HepG2 (cell line): Measurements from ENCODE around the gene TTPAL. TPM values are rescaled to one million over a fixed set of nuclear protein-coding genes. Genes with fewer than 3 reads are reported as not detected.

ENCODE experiments used
- ATM ChIP-seq: fragments of 450-650 bp; IDR thresholded peaks from 2 replicates; pipeline ENCODE4 v1.7.1; 2017; ENCODE audit warnings: mild to moderate bottlenecking, borderline replicate concordance
- IRX3 ChIP-seq: sonication (generic); formaldehyde crosslinking; IDR thresholded peaks from 2 replicates; pipeline ENCODE4 v1.8.1; 2023; ENCODE audit warnings: mild to moderate bottlenecking, low read depth, missing genetic modification reagents, borderline replicate concordance
- JARID2 ChIP-seq: sonication (generic); formaldehyde crosslinking; IDR thresholded peaks from 2 replicates; pipeline ENCODE4 v1.8.1; 2023; ENCODE audit warnings: missing genetic modification reagents, inconsistent platforms; ENCODE audit not compliant: insufficient replicate concordance
- PTBP1 ChIP-seq: fragments of 200-400 bp; formaldehyde crosslinking; IDR thresholded peaks from 2 replicates; pipeline ENCODE4 v1.6.1; 2018; ENCODE audit warnings: low read length, low read depth; ENCODE audit not compliant: poor library complexity, severe bottlenecking
- SETDB1 ChIP-seq: sonication (generic); formaldehyde crosslinking; IDR thresholded peaks from 2 replicates; pipeline ENCODE4 v1.5.1; 2020; ENCODE audit warnings: missing genetic modification reagents, mild to moderate bottlenecking, borderline replicate concordance
- ZFP82 ChIP-seq: sonication (generic); formaldehyde crosslinking; IDR thresholded peaks from 2 replicates; pipeline ENCODE4 v1.5.1; 2020; ENCODE audit warnings: mild to moderate bottlenecking, missing genetic modification reagents, borderline replicate concordance
- ZNF180 ChIP-seq: sonication (generic); formaldehyde crosslinking; IDR thresholded peaks from 2 replicates; pipeline ENCODE4 v1.4.0; 2020; ENCODE audit warnings: low read depth, missing genetic modification reagents, borderline replicate concordance
- ZNF234 ChIP-seq: sonication (generic); formaldehyde crosslinking; conservative IDR thresholded peaks from 2 replicates; pipeline ENCODE4 v1.5.1; 2020; ENCODE audit warnings: mild to moderate bottlenecking, missing genetic modification reagents
- ZNF501 ChIP-seq: sonication (generic); formaldehyde crosslinking; IDR thresholded peaks from 2 replicates; pipeline ENCODE4 v1.5.1; 2020; ENCODE audit warnings: mild to moderate bottlenecking, moderate library complexity, missing genetic modification reagents
- ZNF570 ChIP-seq: sonication (generic); formaldehyde crosslinking; IDR thresholded peaks from 2 replicates; pipeline ENCODE4 v1.4.0; 2020; ENCODE audit warnings: mild to moderate bottlenecking, missing genetic modification reagents, borderline replicate concordance
- ZNF605 ChIP-seq: sonication (generic); formaldehyde crosslinking; IDR thresholded peaks from 2 replicates; pipeline ENCODE4 v1.8.0; 2022; ENCODE audit warnings: mild to moderate bottlenecking, missing genetic modification reagents
- ZNF83 ChIP-seq: sonication (generic); formaldehyde crosslinking; IDR thresholded peaks from 2 replicates; pipeline ENCODE4 v1.4.0; 2020; ENCODE audit warnings: missing genetic modification reagents, mild to moderate bottlenecking, borderline replicate concordance
- polyA plus RNA-seq, 8 experiments: library from polyadenylated mRNA; depleted of rRNA in 3 of 8; stranded (reverse) in 7 of 8; unstranded in 1 of 8; fragments of >200 nt; fragmentation: Illumina TruSeq in 4 of 8; extraction: Trizol in 4 of 8; gene quantifications; 2 replicates each; pipeline versions ENCODE4 v1.2.1 to v1.2.3, GENCODE V29; 2011 to 2016; ENCODE audit warnings: low read depth in 4 of 8, missing spikeins in 1 of 8, mixed read lengths in 1 of 8; ENCODE audit not compliant: insufficient read depth in 1 of 8
- total RNA-seq, 5 experiments: library from RNA; depleted of rRNA; stranded (reverse); fragments of >200 nt; fragmentation: Illumina TruSeq; extraction: Trizol; gene quantifications; 2 replicates each; pipeline ENCODE4 v1.2.3, GENCODE V29; 2016; ENCODE audit warnings: low read depth in 1 of 5
- TF ChIP-seq, protein P1 (sequence below): sonication (generic); formaldehyde crosslinking; IDR thresholded peaks from 2 replicates; pipeline ENCODE4 v1.9.0; 2021; ENCODE audit warnings: missing genetic modification reagents, borderline replicate concordance
- TF ChIP-seq, protein P2 (sequence below): sonication (generic); formaldehyde crosslinking; IDR thresholded peaks from 2 replicates; pipeline ENCODE4 v1.4.0; 2020; ENCODE audit warnings: missing genetic modification reagents, mild to moderate bottlenecking, borderline replicate concordance
- TF ChIP-seq, protein P3 (sequence below): sonication (generic); formaldehyde crosslinking; IDR thresholded peaks from 2 replicates; pipeline ENCODE4 v1.4.0; 2020; ENCODE audit warnings: missing genetic modification reagents, borderline replicate concordance
- TF ChIP-seq, protein P4 (sequence below): sonication (generic); formaldehyde crosslinking; IDR thresholded peaks from 2 replicates; pipeline ENCODE4 v1.4.0; 2020; ENCODE audit warnings: missing genetic modification reagents
- TF ChIP-seq, protein P5 (sequence below): sonication (generic); formaldehyde crosslinking; IDR thresholded peaks from 2 replicates; pipeline ENCODE4 v1.8.1; 2023; ENCODE audit warnings: missing genetic modification reagents, mild to moderate bottlenecking, borderline replicate concordance

TTPAL gene
- total and polyA plus RNA-seq, 2 of the 13 experiments (the other 11 are each of a cell fraction or from before 2014, with no cell fraction given): 4.3 to 18.8 TPM

DNA sequence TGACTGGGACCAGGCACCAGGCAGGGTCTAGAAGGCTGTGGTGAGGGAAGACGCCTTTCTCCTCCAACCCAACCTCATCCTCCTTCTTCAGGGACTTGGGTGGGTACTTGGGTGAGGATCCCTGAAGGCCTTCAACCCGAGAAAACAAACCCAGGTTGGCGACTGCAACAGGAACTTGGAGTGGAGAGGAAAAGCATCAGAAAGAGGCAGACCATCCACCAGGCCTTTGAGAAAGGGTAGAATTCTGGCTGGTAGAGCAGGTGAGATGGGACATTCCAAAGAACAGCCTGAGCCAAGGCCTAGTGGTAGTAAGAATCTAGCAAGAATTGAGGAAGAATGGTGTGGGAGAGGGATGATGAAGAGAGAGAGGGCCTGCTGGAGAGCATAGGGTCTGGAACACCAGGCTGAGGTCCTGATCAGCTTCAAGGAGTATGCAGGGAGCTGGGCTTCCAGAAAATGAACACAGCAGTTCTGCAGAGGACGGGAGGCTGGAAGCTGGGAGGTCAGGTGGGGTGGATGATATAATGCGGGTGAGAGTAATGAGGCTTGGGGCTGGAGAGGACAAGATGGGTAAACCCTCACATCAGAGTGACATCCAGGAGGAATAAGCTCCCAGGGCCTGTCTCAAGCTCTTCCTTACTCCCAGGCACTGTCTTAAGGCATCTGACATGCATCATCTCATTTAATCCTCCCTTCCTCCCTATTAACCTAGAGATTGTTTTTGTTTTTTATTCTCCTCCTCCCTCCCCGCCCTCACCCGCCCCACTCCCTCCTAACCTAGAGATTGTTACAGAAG is 45.2 kb upstream of the TTPAL start (continued):
- TF ChIP-seq, protein P1, sequence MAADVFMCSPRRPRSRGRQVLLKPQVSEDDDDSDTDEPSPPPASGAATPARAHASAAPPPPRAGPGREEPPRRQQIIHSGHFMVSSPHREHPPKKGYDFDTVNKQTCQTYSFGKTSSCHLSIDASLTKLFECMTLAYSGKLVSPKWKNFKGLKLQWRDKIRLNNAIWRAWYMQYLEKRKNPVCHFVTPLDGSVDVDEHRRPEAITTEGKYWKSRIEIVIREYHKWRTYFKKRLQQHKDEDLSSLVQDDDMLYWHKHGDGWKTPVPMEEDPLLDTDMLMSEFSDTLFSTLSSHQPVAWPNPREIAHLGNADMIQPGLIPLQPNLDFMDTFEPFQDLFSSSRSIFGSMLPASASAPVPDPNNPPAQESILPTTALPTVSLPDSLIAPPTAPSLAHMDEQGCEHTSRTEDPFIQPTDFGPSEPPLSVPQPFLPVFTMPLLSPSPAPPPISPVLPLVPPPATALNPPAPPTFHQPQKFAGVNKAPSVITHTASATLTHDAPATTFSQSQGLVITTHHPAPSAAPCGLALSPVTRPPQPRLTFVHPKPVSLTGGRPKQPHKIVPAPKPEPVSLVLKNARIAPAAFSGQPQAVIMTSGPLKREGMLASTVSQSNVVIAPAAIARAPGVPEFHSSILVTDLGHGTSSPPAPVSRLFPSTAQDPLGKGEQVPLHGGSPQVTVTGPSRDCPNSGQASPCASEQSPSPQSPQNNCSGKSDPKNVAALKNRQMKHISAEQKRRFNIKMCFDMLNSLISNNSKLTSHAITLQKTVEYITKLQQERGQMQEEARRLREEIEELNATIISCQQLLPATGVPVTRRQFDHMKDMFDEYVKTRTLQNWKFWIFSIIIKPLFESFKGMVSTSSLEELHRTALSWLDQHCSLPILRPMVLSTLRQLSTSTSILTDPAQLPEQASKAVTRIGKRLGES: no peak
- TF ChIP-seq ATM: no peak
- no peak for TF ChIP-seq ZNF180
- TF ChIP-seq ZNF605 (CRISPR knock-in tag): 0 out of 2 replicates have a peak, but pooled peaks have one; percentile 4
- TF ChIP-seq JARID2: no peak
- TF ChIP-seq SETDB1: no peak
- TF ChIP-seq ZFP82 (CRISPR knock-in tag): no peak
- TF ChIP-seq ZNF501 (CRISPR knock-in tag): no peak; the same call in 1 of the 2 replicates
- TF ChIP-seq ZNF570 (CRISPR knock-in tag): no peak
- TF ChIP-seq, protein P2, sequence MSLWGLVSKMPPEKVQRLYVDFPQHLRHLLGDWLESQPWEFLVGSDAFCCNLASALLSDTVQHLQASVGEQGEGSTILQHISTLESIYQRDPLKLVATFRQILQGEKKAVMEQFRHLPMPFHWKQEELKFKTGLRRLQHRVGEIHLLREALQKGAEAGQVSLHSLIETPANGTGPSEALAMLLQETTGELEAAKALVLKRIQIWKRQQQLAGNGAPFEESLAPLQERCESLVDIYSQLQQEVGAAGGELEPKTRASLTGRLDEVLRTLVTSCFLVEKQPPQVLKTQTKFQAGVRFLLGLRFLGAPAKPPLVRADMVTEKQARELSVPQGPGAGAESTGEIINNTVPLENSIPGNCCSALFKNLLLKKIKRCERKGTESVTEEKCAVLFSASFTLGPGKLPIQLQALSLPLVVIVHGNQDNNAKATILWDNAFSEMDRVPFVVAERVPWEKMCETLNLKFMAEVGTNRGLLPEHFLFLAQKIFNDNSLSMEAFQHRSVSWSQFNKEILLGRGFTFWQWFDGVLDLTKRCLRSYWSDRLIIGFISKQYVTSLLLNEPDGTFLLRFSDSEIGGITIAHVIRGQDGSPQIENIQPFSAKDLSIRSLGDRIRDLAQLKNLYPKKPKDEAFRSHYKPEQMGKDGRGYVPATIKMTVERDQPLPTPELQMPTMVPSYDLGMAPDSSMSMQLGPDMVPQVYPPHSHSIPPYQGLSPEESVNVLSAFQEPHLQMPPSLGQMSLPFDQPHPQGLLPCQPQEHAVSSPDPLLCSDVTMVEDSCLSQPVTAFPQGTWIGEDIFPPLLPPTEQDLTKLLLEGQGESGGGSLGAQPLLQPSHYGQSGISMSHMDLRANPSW (CRISPR knock-in tag): no peak
- TF ChIP-seq, protein P3, sequence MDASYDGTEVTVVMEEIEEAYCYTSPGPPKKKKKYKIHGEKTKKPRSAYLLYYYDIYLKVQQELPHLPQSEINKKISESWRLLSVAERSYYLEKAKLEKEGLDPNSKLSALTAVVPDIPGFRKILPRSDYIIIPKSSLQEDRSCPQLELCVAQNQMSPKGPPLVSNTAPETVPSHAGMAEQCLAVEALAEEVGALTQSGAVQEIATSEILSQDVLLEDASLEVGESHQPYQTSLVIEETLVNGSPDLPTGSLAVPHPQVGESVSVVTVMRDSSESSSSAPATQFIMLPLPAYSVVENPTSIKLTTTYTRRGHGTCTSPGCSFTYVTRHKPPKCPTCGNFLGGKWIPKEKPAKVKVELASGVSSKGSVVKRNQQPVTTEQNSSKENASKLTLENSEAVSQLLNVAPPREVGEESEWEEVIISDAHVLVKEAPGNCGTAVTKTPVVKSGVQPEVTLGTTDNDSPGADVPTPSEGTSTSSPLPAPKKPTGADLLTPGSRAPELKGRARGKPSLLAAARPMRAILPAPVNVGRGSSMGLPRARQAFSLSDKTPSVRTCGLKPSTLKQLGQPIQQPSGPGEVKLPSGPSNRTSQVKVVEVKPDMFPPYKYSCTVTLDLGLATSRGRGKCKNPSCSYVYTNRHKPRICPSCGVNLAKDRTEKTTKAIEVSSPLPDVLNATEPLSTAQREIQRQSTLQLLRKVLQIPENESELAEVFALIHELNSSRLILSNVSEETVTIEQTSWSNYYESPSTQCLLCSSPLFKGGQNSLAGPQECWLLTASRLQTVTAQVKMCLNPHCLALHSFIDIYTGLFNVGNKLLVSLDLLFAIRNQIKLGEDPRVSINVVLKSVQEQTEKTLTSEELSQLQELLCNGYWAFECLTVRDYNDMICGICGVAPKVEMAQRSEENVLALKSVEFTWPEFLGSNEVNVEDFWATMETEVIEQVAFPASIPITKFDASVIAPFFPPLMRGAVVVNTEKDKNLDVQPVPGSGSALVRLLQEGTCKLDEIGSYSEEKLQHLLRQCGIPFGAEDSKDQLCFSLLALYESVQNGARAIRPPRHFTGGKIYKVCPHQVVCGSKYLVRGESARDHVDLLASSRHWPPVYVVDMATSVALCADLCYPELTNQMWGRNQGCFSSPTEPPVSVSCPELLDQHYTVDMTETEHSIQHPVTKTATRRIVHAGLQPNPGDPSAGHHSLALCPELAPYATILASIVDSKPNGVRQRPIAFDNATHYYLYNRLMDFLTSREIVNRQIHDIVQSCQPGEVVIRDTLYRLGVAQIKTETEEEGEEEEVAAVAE: no peak
- TF ChIP-seq, protein P4, sequence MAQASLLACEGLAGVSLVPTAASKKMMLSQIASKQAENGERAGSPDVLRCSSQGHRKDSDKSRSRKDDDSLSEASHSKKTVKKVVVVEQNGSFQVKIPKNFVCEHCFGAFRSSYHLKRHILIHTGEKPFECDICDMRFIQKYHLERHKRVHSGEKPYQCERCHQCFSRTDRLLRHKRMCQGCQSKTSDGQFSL: no peak
- no peak for TF ChIP-seq ZNF234
- TF ChIP-seq IRX3 (CRISPR knock-in tag): no peak
- TF ChIP-seq, protein P5, sequence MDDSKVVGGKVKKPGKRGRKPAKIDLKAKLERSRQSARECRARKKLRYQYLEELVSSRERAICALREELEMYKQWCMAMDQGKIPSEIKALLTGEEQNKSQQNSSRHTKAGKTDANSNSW (CRISPR knock-in tag): no peak
- TF ChIP-seq ZNF83 (CRISPR knock-in tag): no peak; the same call in 1 of the 2 replicates
- TF ChIP-seq PTBP1: no peak
